Skeletal muscle satellite cell (primary cell): Measurements from ENCODE around the gene ROR1. TPM values are rescaled to one million over a fixed set of nuclear protein-coding genes. Genes with fewer than 3 reads are reported as not detected.
A peak's percentile ranks its signal among the peaks of the same experiment; 100 is the strongest.

Experiments used
- H3K27me3 ChIP-seq: 2 replicates; pipeline ENCODE4 v1.7.0; 2013; ENCODE audit warnings: low read length; ENCODE audit not compliant: control insufficient read depth, insufficient read depth
- H3K36me3 ChIP-seq: 2 replicates; pipeline ENCODE4 v1.7.0; 2013; ENCODE audit warnings: mild to moderate bottlenecking, control low read depth, low read length; ENCODE audit not compliant: insufficient read depth
- H3K4me1 ChIP-seq: 2 replicates; pipeline ENCODE4 v1.7.0; 2013; ENCODE audit warnings: low read length; ENCODE audit not compliant: control insufficient read depth, insufficient read depth
- H3K4me2 ChIP-seq: 2 replicates; pipeline ENCODE4 v1.7.0; 2013; ENCODE audit warnings: mild to moderate bottlenecking, low read length
- H3K4me3 ChIP-seq: 2 replicates; pipeline ENCODE4 v1.7.0; 2013; ENCODE audit warnings: low read length
- H3K9ac ChIP-seq: 2 replicates; pipeline ENCODE4 v1.7.0; 2013; ENCODE audit warnings: mild to moderate bottlenecking, low read depth, low read length, moderate library complexity
- H3K9me3 ChIP-seq: replicated peaks from 2 replicates; pipeline ENCODE4 v1.7.0; 2013; ENCODE audit warnings: mild to moderate bottlenecking, control low read depth, low read length
- total RNA-seq: library from RNA; depleted of rRNA; stranded (reverse); fragments of >200 nt; gene quantifications from 2 replicates; pipeline ENCODE4 v1.2.3, GENCODE V29; 2012; rRNA removed

The ROR1 gene
- total RNA-seq = 14.7 and 15.7 TPM in 2 replicates

GRCh38 chr1:63773815-63774616, at the start of gene ROR1:
Gene ROR1, plus strand, starts transcription at chr1:63774017.
- Histone ChIP-seq H3K4me2 (peak within 1 kb of the TSS; percentile 97), H3K9ac (peak within 1 kb of the TSS; percentile 91), H3K36me3 (peaks cover 4% of the 10 kb centered on the region), H3K27me3 (no peaks in the 10 kb centered on the region), H3K4me3 (peak within 1 kb of the TSS; percentile 97), H3K4me1 (peaks cover 22% of the 10 kb centered on the region), H3K9me3 (no peaks in the 10 kb centered on the region)

DNA sequence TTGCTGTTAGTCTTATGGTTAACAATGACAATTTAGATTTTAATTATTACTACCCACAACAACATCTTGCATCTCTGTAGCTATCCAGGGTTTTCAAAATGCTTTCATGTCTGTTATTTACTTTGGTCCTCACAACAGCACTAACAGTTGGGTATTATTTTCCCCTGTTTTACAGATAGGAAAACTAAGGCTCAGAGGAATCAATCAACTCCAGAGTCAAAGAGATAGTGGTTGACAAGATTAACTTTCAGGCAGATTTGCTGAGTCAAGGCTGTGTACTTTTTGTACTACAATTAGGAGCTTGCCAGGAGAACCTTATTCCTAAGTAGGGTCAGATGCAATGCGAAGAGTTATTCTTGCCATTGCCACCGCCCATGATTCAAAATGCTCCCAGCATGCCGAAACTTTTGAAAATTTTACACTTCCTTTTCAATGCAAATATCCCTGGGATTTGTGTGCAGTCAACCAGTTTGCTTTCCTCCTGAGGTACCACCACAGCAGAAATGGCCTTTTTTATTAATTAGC, 49.4 kb upstream of the ROR1 start:
- Histone ChIP-seq H3K36me3 (no peaks in the 10 kb centered on the region), H3K4me1 (peaks cover 10% of the 10 kb centered on the region), H3K9me3 (no peaks in the 10 kb centered on the region), H3K4me3 (no peak overlapping the region), H3K4me2 (no peak overlapping the region), H3K9ac (no peak overlapping the region), H3K27me3 (no peaks in the 10 kb centered on the region)

DNA sequence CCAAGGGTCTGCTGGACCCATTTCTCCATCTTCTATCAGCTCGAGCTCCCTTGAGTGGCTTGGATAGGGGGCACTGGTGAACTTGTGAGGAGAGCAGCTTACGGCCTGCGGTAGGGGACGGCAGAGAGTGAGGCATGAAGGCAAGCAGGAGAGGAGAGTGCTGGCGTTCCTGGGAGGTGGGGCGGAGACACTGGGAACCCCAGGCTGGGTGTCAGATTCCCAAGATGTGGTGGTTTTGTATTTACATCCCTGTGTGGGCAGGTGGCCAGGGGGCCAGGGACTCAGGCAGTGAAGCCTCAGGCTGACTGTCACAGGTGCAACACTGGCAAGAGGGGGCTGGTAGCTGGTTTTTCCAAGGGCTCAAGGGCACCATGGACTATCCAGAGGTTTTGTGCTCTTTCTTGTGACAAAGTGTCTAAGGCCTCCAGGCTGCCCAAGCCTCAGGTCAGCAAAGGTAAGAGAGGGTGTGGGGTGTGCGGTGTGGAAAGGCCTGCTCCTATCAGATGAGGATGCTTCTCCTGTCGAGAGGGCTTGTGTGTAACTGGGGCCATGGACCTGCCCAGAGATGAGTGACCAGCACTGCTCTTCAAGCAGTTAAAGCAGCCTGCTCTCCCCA, 45.1 kb upstream of the ROR1 start:
- no peaks in the 10 kb centered on the region for H3K27me3 ChIP-seq
- no peak overlapping the region for H3K4me3 ChIP-seq
- H3K36me3 ChIP-seq = no peaks in the 10 kb centered on the region
- no peak overlapping the region for H3K9ac ChIP-seq
- no peak overlapping the region for H3K4me2 ChIP-seq
- H3K9me3 ChIP-seq = no peaks in the 10 kb centered on the region
- peaks cover 24% of the 10 kb centered on the region for H3K4me1 ChIP-seq

DNA sequence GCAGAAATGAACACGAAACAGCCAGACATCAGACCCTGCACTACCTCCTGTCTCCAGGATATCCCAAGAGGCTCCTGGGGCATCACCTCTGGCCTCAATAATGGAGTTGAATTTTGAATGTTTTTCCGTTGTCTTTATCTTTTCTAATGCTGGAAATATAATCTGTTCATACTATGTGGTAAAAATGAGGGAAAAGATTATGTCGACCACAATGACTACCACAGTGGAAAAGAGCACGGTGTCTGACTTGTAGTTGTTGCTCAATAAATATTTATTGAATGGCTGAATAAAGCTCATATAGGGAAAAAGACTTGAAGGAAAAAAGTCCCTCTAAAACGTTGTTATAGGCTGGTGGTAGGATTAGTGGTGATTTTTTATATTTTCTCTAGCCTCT, 44.6 kb upstream of the ROR1 start:
- Histone ChIP-seq H3K9me3 (no peaks in the 10 kb centered on the region), H3K27me3 (no peaks in the 10 kb centered on the region), H3K9ac (no peak overlapping the region), H3K36me3 (no peaks in the 10 kb centered on the region), H3K4me1 (peaks cover 21% of the 10 kb centered on the region), H3K4me3 (no peak overlapping the region), H3K4me2 (no peak overlapping the region)

DNA sequence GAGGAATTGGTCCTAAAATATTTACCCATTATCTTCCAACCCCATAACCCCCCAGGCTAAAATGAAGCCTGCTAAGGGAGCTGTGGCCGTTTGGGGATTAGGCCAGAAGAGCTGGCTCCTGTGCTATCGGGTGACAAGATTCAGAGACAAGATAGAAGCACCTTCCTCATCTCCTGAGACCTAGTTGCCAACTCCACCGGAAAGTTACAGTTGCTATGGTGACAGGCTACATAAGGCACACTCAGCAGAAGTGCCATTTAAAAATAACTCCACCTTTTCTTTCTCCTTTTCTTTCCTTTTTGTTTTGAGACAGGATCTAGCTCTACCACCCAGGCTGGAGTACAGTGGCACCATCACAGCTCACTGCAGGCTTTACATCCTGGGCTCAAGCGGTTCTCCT, 43.6 kb upstream of the ROR1 start:
- H3K9ac ChIP-seq = no peak overlapping the region
- H3K9me3 ChIP-seq = no peaks in the 10 kb centered on the region
- H3K36me3 ChIP-seq = no peaks in the 10 kb centered on the region
- H3K4me1 ChIP-seq = peaks cover 21% of the 10 kb centered on the region
- H3K4me3 ChIP-seq = no peak overlapping the region
- no peak overlapping the region for H3K4me2 ChIP-seq
- no peaks in the 10 kb centered on the region for H3K27me3 ChIP-seq

GRCh38 chr1:63731117-63732043, 42.4 kb upstream of the ROR1 start:
- no peaks in the 10 kb centered on the region for H3K36me3 ChIP-seq
- peaks cover 21% of the 10 kb centered on the region for H3K4me1 ChIP-seq
- no peaks in the 10 kb centered on the region for H3K9me3 ChIP-seq
- peak overlapping the region; percentile 50 for H3K4me2 ChIP-seq
- no peak overlapping the region for H3K4me3 ChIP-seq
- H3K9ac ChIP-seq = peak overlapping the region; percentile 70
- no peaks in the 10 kb centered on the region for H3K27me3 ChIP-seq

GRCh38 chr1:63732666-63733065, 41.2 kb upstream of the ROR1 start:
- Histone ChIP-seq H3K4me2 (peak overlapping the region; percentile 50), H3K9me3 (peaks cover 2% of the 10 kb centered on the region), H3K4me3 (no peak overlapping the region), H3K36me3 (no peaks in the 10 kb centered on the region), H3K27me3 (no peaks in the 10 kb centered on the region), H3K4me1 (peaks cover 21% of the 10 kb centered on the region), H3K9ac (peak overlapping the region; percentile 70)

DNA sequence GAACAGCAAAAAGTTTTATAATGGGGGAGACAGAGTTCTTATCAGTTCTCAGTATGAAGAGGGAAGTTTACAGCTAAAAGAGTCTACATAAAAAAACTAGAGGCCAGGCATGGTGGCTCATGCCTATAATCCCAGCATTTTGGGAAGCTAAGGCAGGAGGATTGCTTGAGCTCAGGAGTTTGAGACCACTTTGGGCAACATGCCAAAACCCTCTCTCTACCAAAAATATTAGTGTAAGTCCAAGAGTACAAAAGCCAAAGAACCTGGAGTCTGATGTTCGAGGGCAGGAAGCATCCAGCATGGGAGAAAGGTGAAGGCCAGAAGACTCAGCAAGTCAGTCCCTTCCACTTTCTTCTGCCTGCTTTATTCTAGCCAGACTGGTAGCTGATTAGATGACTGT, 35.0 kb upstream of the ROR1 start:
- Histone ChIP-seq H3K9ac (no peak overlapping the region), H3K4me2 (no peak overlapping the region), H3K36me3 (no peaks in the 10 kb centered on the region), H3K9me3 (peaks cover 2% of the 10 kb centered on the region), H3K27me3 (no peaks in the 10 kb centered on the region), H3K4me3 (no peak overlapping the region), H3K4me1 (no peaks in the 10 kb centered on the region)

DNA sequence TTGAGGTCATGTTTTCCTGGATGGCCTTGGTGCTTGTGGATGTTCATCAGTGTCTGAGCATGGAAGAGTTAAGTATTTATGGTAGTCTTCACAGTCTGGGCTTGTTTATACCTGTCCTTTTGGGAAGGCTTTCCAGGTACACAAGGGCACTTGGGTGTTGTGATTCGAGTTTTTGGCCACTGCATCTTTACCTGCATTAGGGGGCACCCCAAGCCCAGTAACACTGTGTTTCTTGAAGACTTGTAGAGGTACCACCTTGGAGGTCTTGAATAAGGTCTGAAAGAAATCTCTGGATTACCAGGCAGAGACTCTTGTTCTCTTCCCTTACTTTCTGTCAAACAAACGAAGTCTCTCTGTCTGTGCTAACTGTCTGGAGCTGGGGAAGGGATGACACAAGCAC, 34.4 kb upstream of the ROR1 start:
- Histone ChIP-seq H3K4me2 (no peak overlapping the region), H3K27me3 (no peaks in the 10 kb centered on the region), H3K4me1 (no peaks in the 10 kb centered on the region), H3K36me3 (no peaks in the 10 kb centered on the region), H3K4me3 (no peak overlapping the region), H3K9me3 (peaks cover 2% of the 10 kb centered on the region), H3K9ac (no peak overlapping the region)

- no peak overlapping the region for H3K9ac ChIP-seq
- H3K4me1 ChIP-seq = peaks cover 2% of the 10 kb centered on the region
- H3K4me3 ChIP-seq = no peak overlapping the region
- peaks cover 2% of the 10 kb centered on the region for H3K9me3 ChIP-seq
- no peaks in the 10 kb centered on the region for H3K27me3 ChIP-seq
- no peaks in the 10 kb centered on the region for H3K36me3 ChIP-seq
- no peak overlapping the region for H3K4me2 ChIP-seq
These were observed 33.4 kb upstream of the ROR1 start for GRCh38 chr1:63740432-63740831.

GRCh38 chr1:63742526-63742925, 31.3 kb upstream of the ROR1 start:
- no peaks in the 10 kb centered on the region for H3K36me3 ChIP-seq
- H3K4me3 ChIP-seq = no peak overlapping the region
- no peak overlapping the region for H3K4me2 ChIP-seq
- peaks cover 21% of the 10 kb centered on the region for H3K4me1 ChIP-seq
- no peaks in the 10 kb centered on the region for H3K27me3 ChIP-seq
- no peaks in the 10 kb centered on the region for H3K9me3 ChIP-seq
- H3K9ac ChIP-seq = no peak overlapping the region
